ENCODE data around the gene GMEB2.

GMEB2 gene

GRCh38 chr20:63549019-63549418, 77.9 kb downstream of the GMEB2 start:
- Histone ChIP-seq H3K79me1 (ENCODE audit: low read length) (peaks cover 3% of the 10 kb centered on the region), H3K18ac (ENCODE audit: low read length) (no peak overlapping the region), H2BK5ac (ENCODE audit: low read depth, low read length, poor library complexity) (no peak overlapping the region), H3K4me2 (ENCODE audit: low read length) (no peak overlapping the region), H3K4me3 (ENCODE audit: low read depth, low read length) (no peak overlapping the region), H4K12ac (ENCODE audit: low read depth, low read length) (no peak overlapping the region), H3K27me3 (ENCODE audit: insufficient read depth, low read length) (no peaks in the 10 kb centered on the region), H2AK5ac (ENCODE audit: low read length) (no peak overlapping the region), H3K9ac (ENCODE audit: low read length) (no peak overlapping the region), H3K4ac (ENCODE audit: low read depth, low read length) (no peak overlapping the region), H3K79me2 (ENCODE audit: control insufficient read depth, insufficient read depth, low read length, poor library complexity) (no peaks in the 10 kb centered on the region), H3K36me3 (ENCODE audit: control insufficient read depth in 1 of 2, insufficient read depth in 2 of 2, low read length in 2 of 2) (no peaks in the 10 kb centered on the region), H2BK120ac (ENCODE audit: insufficient read depth, low read length, poor library complexity) (no peak overlapping the region), H2AFZ (ENCODE audit: insufficient read depth, low read length, poor library complexity) (no peak overlapping the region), H4K8ac (ENCODE audit: low read depth, low read length) (no peak overlapping the region), H3K14ac (ENCODE audit: low read length) (no peak overlapping the region), H2BK12ac (ENCODE audit: low read length) (no peak overlapping the region), H4K91ac (ENCODE audit: low read depth, low read length) (no peak overlapping the region), H3K23ac (ENCODE audit: low read length) (no peak overlapping the region), H3K4me1 (ENCODE audit: control insufficient read depth in 1 of 2, insufficient read depth in 2 of 2, low read length in 2 of 2) (peaks cover 7 to 9% of the 10 kb centered on the region in 2 experiments), H3K9me3 (ENCODE audit: insufficient read depth, low read depth, low read length) (peaks cover 2% of the 10 kb centered on the region), H3K27ac (ENCODE audit: low read depth, low read length) (no peak overlapping the region)
- no peak for DNase-seq
- WGBS (ENCODE audit: extremely low coverage, insufficient coverage, insufficient read length), result no CpG with 5 or more reads among the region's 25 CpGs

- Histone ChIP-seq H2AK5ac (ENCODE audit: low read length) (no peak overlapping the region), H2BK5ac (ENCODE audit: low read depth, low read length, poor library complexity) (no peak overlapping the region), H3K23ac (ENCODE audit: low read length) (no peak overlapping the region), H3K27ac (ENCODE audit: low read depth, low read length) (no peak overlapping the region), H3K14ac (ENCODE audit: low read length) (no peak overlapping the region), H4K8ac (ENCODE audit: low read depth, low read length) (no peak overlapping the region), H3K79me1 (ENCODE audit: low read length) (no peaks in the 10 kb centered on the region), H3K79me2 (ENCODE audit: control insufficient read depth, insufficient read depth, low read length, poor library complexity) (no peaks in the 10 kb centered on the region), H3K4me2 (ENCODE audit: low read length) (no peak overlapping the region), H3K27me3 (ENCODE audit: insufficient read depth, low read length) (no peaks in the 10 kb centered on the region), H4K91ac (ENCODE audit: low read depth, low read length) (no peak overlapping the region), H3K4ac (ENCODE audit: low read depth, low read length) (no peak overlapping the region), H2BK12ac (ENCODE audit: low read length) (no peak overlapping the region), H2AFZ (ENCODE audit: insufficient read depth, low read length, poor library complexity) (no peak overlapping the region), H3K9ac (ENCODE audit: low read length) (no peak overlapping the region), H3K4me1 (ENCODE audit: control insufficient read depth in 1 of 2, insufficient read depth in 2 of 2, low read length in 2 of 2) (peaks cover 5 to 7% of the 10 kb centered on the region in 2 experiments), H2BK120ac (ENCODE audit: insufficient read depth, low read length, poor library complexity) (no peak overlapping the region), H3K4me3 (ENCODE audit: low read depth, low read length) (no peak overlapping the region), H3K18ac (ENCODE audit: low read length) (no peak overlapping the region), H3K36me3 (ENCODE audit: control insufficient read depth in 1 of 2, insufficient read depth in 2 of 2, low read length in 2 of 2) (no peaks in the 10 kb centered on the region), H3K9me3 (ENCODE audit: insufficient read depth, low read depth, low read length) (peaks cover under 1% of the 10 kb centered on the region), H4K12ac (ENCODE audit: low read depth, low read length) (no peak overlapping the region)
- DNase-seq, result no peak
- no CpG with 5 or more reads among the region's 11 CpGs for WGBS (ENCODE audit: extremely low coverage, insufficient coverage, insufficient read length)
Observed at GRCh38 chr20:63548542-63548941, 78.4 kb downstream of the GMEB2 start.

GRCh38 chr20:63547725-63548480, 79.0 kb downstream of the GMEB2 start, which contains the start of gene SRMS:
SRMS (minus strand) TSS chr20:63547749; CDS start chr20:63547463, 286 bp downstream.
- Histone ChIP-seq H3K9ac (ENCODE audit: low read length) (no peak within 1 kb of the TSS), H3K27me3 (ENCODE audit: insufficient read depth, low read length) (no peaks in the 10 kb centered on the region), H3K27ac (ENCODE audit: low read depth, low read length) (no peak within 1 kb of the TSS), H3K4me1 (ENCODE audit: control insufficient read depth in 1 of 2, insufficient read depth in 2 of 2, low read length in 2 of 2) (peaks cover 2 to 6% of the 10 kb centered on the region in 2 experiments), H3K4me3 (ENCODE audit: low read depth, low read length) (no peak within 1 kb of the TSS), H2BK5ac (ENCODE audit: low read depth, low read length, poor library complexity) (no peak within 1 kb of the TSS), H3K23ac (ENCODE audit: low read length) (no peak within 1 kb of the TSS), H3K9me3 (ENCODE audit: insufficient read depth, low read depth, low read length) (no peaks in the 10 kb centered on the region), H4K8ac (ENCODE audit: low read depth, low read length) (no peak within 1 kb of the TSS), H3K79me1 (ENCODE audit: low read length) (no peaks in the 10 kb centered on the region), H2AK5ac (ENCODE audit: low read length) (no peak within 1 kb of the TSS), H2AFZ (ENCODE audit: insufficient read depth, low read length, poor library complexity) (no peak within 1 kb of the TSS), H3K4me2 (ENCODE audit: low read length) (no peak within 1 kb of the TSS), H3K14ac (ENCODE audit: low read length) (no peak within 1 kb of the TSS), H4K12ac (ENCODE audit: low read depth, low read length) (no peak within 1 kb of the TSS), H2BK120ac (ENCODE audit: insufficient read depth, low read length, poor library complexity) (no peak within 1 kb of the TSS), H3K4ac (ENCODE audit: low read depth, low read length) (no peak within 1 kb of the TSS), H3K36me3 (ENCODE audit: control insufficient read depth in 1 of 2, insufficient read depth in 2 of 2, low read length in 2 of 2) (no peaks in the 10 kb centered on the region), H3K18ac (ENCODE audit: low read length) (no peak within 1 kb of the TSS), H2BK12ac (ENCODE audit: low read length) (no peak within 1 kb of the TSS), H4K91ac (ENCODE audit: low read depth, low read length) (no peak within 1 kb of the TSS), H3K79me2 (ENCODE audit: control insufficient read depth, insufficient read depth, low read length, poor library complexity) (no peaks in the 10 kb centered on the region)
- no CpG with 5 or more reads among the region's 35 CpGs for WGBS (ENCODE audit: extremely low coverage, insufficient coverage, insufficient read length)
- no peak for DNase-seq

GRCh38 chr20:63546956-63547724, 79.8 kb downstream of the GMEB2 start:
- H2BK12ac ChIP-seq (ENCODE audit: low read length), result no peak overlapping the region
- H4K91ac ChIP-seq (ENCODE audit: low read depth, low read length), result no peak overlapping the region
- no peak overlapping the region for H3K14ac ChIP-seq (ENCODE audit: low read length)
- H3K23ac ChIP-seq (ENCODE audit: low read length), result no peak overlapping the region
- no peak overlapping the region for H3K27ac ChIP-seq (ENCODE audit: low read depth, low read length)
- no peak for DNase-seq
- no peak overlapping the region for H3K4ac ChIP-seq (ENCODE audit: low read depth, low read length)
- no peak overlapping the region for H2AK5ac ChIP-seq (ENCODE audit: low read length)
- H4K8ac ChIP-seq (ENCODE audit: low read depth, low read length), result no peak overlapping the region
- no peak overlapping the region for H3K18ac ChIP-seq (ENCODE audit: low read length)
- H3K36me3 ChIP-seq (ENCODE audit: control insufficient read depth in 1 of 2, insufficient read depth in 2 of 2, low read length in 2 of 2), result no peaks in the 10 kb centered on the region
- H3K9me3 ChIP-seq (ENCODE audit: insufficient read depth, low read depth, low read length), result no peaks in the 10 kb centered on the region
- H3K79me2 ChIP-seq (ENCODE audit: control insufficient read depth, insufficient read depth, low read length, poor library complexity), result no peaks in the 10 kb centered on the region
- H4K12ac ChIP-seq (ENCODE audit: low read depth, low read length), result no peak overlapping the region
- no peak overlapping the region for H3K4me3 ChIP-seq (ENCODE audit: low read depth, low read length)
- H3K79me1 ChIP-seq (ENCODE audit: low read length), result no peaks in the 10 kb centered on the region
- H3K27me3 ChIP-seq (ENCODE audit: insufficient read depth, low read length), result no peaks in the 10 kb centered on the region
- H2BK120ac ChIP-seq (ENCODE audit: insufficient read depth, low read length, poor library complexity), result no peak overlapping the region
- H2BK5ac ChIP-seq (ENCODE audit: low read depth, low read length, poor library complexity), result no peak overlapping the region
- no peak overlapping the region for H3K9ac ChIP-seq (ENCODE audit: low read length)
- WGBS (ENCODE audit: extremely low coverage, insufficient coverage, insufficient read length), result no CpG with 5 or more reads among the region's 58 CpGs
- H2AFZ ChIP-seq (ENCODE audit: insufficient read depth, low read length, poor library complexity), result no peak overlapping the region
- H3K4me2 ChIP-seq (ENCODE audit: low read length), result no peak overlapping the region
- H3K4me1 ChIP-seq (ENCODE audit: control insufficient read depth in 1 of 2, insufficient read depth in 2 of 2, low read length in 2 of 2), result peaks cover 0 to 3% of the 10 kb centered on the region in 2 experiments
